GM23338 (cell line): ENCODE measurements around the gene UGT1A4. TPM values are rescaled to one million over a fixed set of nuclear protein-coding genes. Genes with fewer than 3 reads are reported as not detected.

Source experiments
- ATAC-seq: fragments of 200-7000 bp; cut with Tn5 transposase; 3 replicates; pipeline ENCODE4 v1.9.1; 2020
- DNase-seq: peaks from one replicate; pipeline ENCODE4 v3.0.0-alpha.2; 2015; ENCODE audit warnings: low spot score
- H2AFZ ChIP-seq: fragments of 200-600 bp; sonication (generic); 2 replicates; pipeline ENCODE4 v1.8.0; 2016; ENCODE audit warnings: antibody characterized with exemption, mild to moderate bottlenecking, moderate library complexity
- H3F3A ChIP-seq: fragments of 200-600 bp; sonication (generic); replicated peaks from 2 replicates; pipeline ENCODE4 v1.8.0; 2017; ENCODE audit warnings: antibody characterized with exemption, mixed run types, low read depth
- H3K27ac ChIP-seq: fragments of 200-600 bp; sonication (generic); 2 replicates; pipeline ENCODE4 v1.6.1; 2016; ENCODE audit warnings: low read depth
- H3K27me3 ChIP-seq: fragments of 200-600 bp; sonication (generic); 2 replicates; pipeline ENCODE4 v1.8.0; 2016; ENCODE audit warnings: mild to moderate bottlenecking, mixed run types, moderate library complexity; ENCODE audit not compliant: insufficient read depth
- H3K36me3 ChIP-seq: fragments of 200-600 bp; sonication (generic); 2 replicates; pipeline ENCODE4 v1.8.0; 2016; ENCODE audit warnings: mild to moderate bottlenecking; ENCODE audit not compliant: insufficient read depth
- H3K4me1 ChIP-seq: fragments of 200-600 bp; sonication (generic); 2 replicates; pipeline ENCODE4 v1.8.0; 2016; ENCODE audit warnings: mild to moderate bottlenecking, moderate library complexity; ENCODE audit not compliant: insufficient read depth
- H3K4me2 ChIP-seq: fragments of 200-600 bp; sonication (generic); 2 replicates; pipeline ENCODE4 v1.7.1; 2017; ENCODE audit warnings: mixed run types
- H3K4me3 ChIP-seq: fragments of 200-600 bp; sonication (generic); 2 replicates; pipeline ENCODE4 v1.6.1; 2016; ENCODE audit warnings: mixed run types
- H3K79me2 ChIP-seq: fragments of 200-600 bp; sonication (generic); replicated peaks from 2 replicates; pipeline ENCODE4 v1.8.0; 2017; ENCODE audit warnings: mild to moderate bottlenecking; ENCODE audit not compliant: insufficient read depth
- H3K9me2 ChIP-seq: fragments of 200-600 bp; sonication (generic); 2 replicates; pipeline ENCODE4 v1.8.0; 2017; ENCODE audit not compliant: insufficient read depth
- H4K20me1 ChIP-seq: fragments of 200-600 bp; sonication (generic); replicated peaks from 2 replicates; pipeline ENCODE4 v1.8.0; 2017; ENCODE audit warnings: mild to moderate bottlenecking; ENCODE audit not compliant: insufficient read depth
- H3K27ac Mint-ChIP-seq: 2 replicates; pipeline ENCODE4 v1.8.0; 2020; ENCODE audit warnings: inconsistent platforms, mild to moderate bottlenecking, moderate library complexity, mixed read lengths
- H3K27me3 Mint-ChIP-seq: 3 replicates; pipeline ENCODE4 v1.8.0; 2022; ENCODE audit warnings: low read depth, mild to moderate bottlenecking, moderate library complexity, mixed read lengths, inconsistent platforms; ENCODE audit not compliant: insufficient read depth, poor library complexity
- H3K36me3 Mint-ChIP-seq: 3 replicates; pipeline ENCODE4 v1.8.0; 2021; ENCODE audit warnings: low read depth, mild to moderate bottlenecking, inconsistent platforms, moderate library complexity, mixed read lengths
- H3K4me1 Mint-ChIP-seq: 3 replicates; pipeline ENCODE4 v1.8.0; 2020; ENCODE audit warnings: mild to moderate bottlenecking, inconsistent platforms, mixed read lengths
- H3K4me3 Mint-ChIP-seq: 3 replicates; pipeline ENCODE4 v1.8.0; 2021; ENCODE audit warnings: moderate library complexity, mild to moderate bottlenecking, inconsistent platforms, mixed read lengths
- H3K9me3 Mint-ChIP-seq: 3 replicates; pipeline ENCODE4 v1.8.0; 2020; ENCODE audit warnings: moderate library complexity, mild to moderate bottlenecking, inconsistent platforms, mixed read lengths
- CREB1 ChIP-seq: fragments of 250-450 bp; sonication (Bioruptor Pico); IDR thresholded peaks from 2 replicates; pipeline ENCODE4 v1.5.0; 2020; ENCODE audit warnings: low read depth, mild to moderate bottlenecking, moderate library complexity
- EZH2 ChIP-seq: fragments of 200-600 bp; sonication (generic); IDR thresholded peaks from one replicate; pipeline ENCODE4 v1.8.0; 2017; ENCODE audit warnings: antibody characterized with exemption, mild to moderate bottlenecking, low read depth; ENCODE audit not compliant: unreplicated experiment
- EZH2phosphoT487 ChIP-seq: fragments of 200-600 bp; sonication (generic); IDR thresholded peaks from one replicate; pipeline ENCODE4 v1.8.1; 2018; ENCODE audit warnings: antibody characterized with exemption; ENCODE audit not compliant: unreplicated experiment
- JUNB ChIP-seq: IDR thresholded peaks from one replicate; pipeline ENCODE4 v1.6.1; 2016; ENCODE audit warnings: antibody characterized with exemption; ENCODE audit not compliant: unreplicated experiment
- POLR2AphosphoS5 ChIP-seq: IDR thresholded peaks from 2 replicates; pipeline ENCODE4 v1.6.1; 2016; ENCODE audit warnings: antibody characterized with exemption, low read depth
- STAT1 ChIP-seq: IDR thresholded peaks from one replicate; pipeline ENCODE4 v1.6.1; 2016; ENCODE audit warnings: antibody characterized with exemption; ENCODE audit not compliant: unreplicated experiment
- ZNF114 ChIP-seq: fragments of 250-450 bp; sonication (Bioruptor Pico); IDR thresholded peaks from 2 replicates; pipeline ENCODE4 v1.5.0; 2020; ENCODE audit warnings: mild to moderate bottlenecking, moderate library complexity
- polyA plus RNA-seq: library from polyadenylated mRNA; unstranded; fragments of >200 nt; fragmentation: Nextera tagmentation; extraction: Ambion mirVana; gene quantifications from 2 replicates; pipeline ENCODE4 v1.2.1, GENCODE V29; 2016
- total RNA-seq: library from RNA; depleted of rRNA; stranded (reverse); fragments of >200 nt; shearing (Covaris generic); gene quantifications from 2 replicates; pipeline ENCODE4 v1.2.3, GENCODE V29; 2014
- TF ChIP-seq, protein P1 (sequence below): IDR thresholded peaks from one replicate; pipeline ENCODE4 v1.6.1; 2018; ENCODE audit warnings: antibody characterized with exemption; ENCODE audit not compliant: unreplicated experiment
- TF ChIP-seq, protein P2 (sequence below): IDR thresholded peaks from 2 replicates; pipeline ENCODE4 v1.6.1; 2016; ENCODE audit warnings: antibody characterized with exemption
- TF ChIP-seq, protein P3 (sequence below), 2 experiments: fragments of 200-600 bp in 1 of 2; sonication (generic) in 1 of 2; conservative IDR thresholded peaks; 2 replicates each; pipeline versions ENCODE4 v1.5.1 to v1.6.1; 2016 to 2017; ENCODE audit warnings: antibody characterized with exemption in 2 of 2, low read depth in 2 of 2, mild to moderate bottlenecking in 2 of 2, moderate library complexity in 1 of 2

The UGT1A4 gene
- total and polyA plus RNA-seq, 2 experiments from 2014 or later, result not detected

DNA sequence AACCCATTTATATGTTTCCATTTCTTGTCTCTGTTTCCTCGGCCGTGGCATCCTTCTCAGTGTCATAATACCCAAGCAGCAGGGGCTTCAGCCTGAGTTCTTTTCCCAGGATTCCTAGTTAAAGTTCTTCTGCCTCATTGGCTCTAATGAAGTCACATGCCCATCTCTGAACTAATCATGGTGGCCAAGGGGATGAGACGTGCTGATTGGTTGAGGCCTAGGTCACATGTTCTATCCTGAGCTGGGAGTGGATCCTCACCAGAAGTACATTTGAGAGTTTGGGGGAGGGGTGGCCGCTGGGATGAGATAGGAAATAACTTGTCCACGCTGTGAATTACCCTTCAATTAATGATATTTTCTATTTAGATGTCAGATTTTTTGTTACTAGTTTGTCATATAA lies 9.6 kb upstream of the UGT1A4 start (continued):
- TF ChIP-seq, protein P1, sequence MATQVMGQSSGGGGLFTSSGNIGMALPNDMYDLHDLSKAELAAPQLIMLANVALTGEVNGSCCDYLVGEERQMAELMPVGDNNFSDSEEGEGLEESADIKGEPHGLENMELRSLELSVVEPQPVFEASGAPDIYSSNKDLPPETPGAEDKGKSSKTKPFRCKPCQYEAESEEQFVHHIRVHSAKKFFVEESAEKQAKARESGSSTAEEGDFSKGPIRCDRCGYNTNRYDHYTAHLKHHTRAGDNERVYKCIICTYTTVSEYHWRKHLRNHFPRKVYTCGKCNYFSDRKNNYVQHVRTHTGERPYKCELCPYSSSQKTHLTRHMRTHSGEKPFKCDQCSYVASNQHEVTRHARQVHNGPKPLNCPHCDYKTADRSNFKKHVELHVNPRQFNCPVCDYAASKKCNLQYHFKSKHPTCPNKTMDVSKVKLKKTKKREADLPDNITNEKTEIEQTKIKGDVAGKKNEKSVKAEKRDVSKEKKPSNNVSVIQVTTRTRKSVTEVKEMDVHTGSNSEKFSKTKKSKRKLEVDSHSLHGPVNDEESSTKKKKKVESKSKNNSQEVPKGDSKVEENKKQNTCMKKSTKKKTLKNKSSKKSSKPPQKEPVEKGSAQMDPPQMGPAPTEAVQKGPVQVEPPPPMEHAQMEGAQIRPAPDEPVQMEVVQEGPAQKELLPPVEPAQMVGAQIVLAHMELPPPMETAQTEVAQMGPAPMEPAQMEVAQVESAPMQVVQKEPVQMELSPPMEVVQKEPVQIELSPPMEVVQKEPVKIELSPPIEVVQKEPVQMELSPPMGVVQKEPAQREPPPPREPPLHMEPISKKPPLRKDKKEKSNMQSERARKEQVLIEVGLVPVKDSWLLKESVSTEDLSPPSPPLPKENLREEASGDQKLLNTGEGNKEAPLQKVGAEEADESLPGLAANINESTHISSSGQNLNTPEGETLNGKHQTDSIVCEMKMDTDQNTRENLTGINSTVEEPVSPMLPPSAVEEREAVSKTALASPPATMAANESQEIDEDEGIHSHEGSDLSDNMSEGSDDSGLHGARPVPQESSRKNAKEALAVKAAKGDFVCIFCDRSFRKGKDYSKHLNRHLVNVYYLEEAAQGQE, result no peak
- TF ChIP-seq CREB1 (CRISPR knock-in tag) (no peak), JUNB (no peak), STAT1 (no peak), POLR2AphosphoS5 (no peak), EZH2phosphoT487 (no peak), EZH2 (no peak)
- TF ChIP-seq, protein P2, sequence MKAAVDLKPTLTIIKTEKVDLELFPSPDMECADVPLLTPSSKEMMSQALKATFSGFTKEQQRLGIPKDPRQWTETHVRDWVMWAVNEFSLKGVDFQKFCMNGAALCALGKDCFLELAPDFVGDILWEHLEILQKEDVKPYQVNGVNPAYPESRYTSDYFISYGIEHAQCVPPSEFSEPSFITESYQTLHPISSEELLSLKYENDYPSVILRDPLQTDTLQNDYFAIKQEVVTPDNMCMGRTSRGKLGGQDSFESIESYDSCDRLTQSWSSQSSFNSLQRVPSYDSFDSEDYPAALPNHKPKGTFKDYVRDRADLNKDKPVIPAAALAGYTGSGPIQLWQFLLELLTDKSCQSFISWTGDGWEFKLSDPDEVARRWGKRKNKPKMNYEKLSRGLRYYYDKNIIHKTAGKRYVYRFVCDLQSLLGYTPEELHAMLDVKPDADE, result no peak

DNA sequence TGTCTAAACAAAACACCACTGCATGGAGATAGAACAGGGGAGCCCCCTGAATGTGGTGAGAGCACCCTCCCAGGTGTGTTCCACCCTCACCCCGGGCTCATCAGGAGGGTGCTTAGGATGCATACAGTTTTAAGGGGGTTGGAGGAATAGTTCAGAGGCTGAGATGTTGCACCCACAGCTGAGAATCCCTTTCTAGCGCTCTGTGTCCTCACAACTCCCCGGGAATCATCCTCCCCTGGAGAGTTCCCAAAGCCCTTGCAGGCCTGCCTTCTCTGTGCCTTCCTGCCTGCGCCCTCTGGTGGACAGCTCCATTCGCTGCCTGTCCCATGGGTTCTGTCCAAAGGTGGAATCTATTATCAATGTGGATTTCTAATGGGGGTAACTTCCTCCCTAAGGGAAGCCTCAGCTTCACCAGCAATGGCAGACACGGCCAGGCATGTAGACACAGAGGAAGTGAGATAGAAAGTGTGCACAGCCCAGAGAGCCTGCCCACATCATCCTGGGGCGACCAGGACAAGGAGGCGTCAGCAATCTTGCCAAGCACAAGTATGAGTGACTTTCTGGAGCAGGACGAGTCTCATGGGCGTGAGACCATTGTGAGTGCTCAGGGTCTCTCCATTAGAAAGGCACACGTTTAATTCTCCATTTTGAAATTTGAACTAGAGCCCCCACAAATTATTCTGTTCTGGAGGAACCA lies 7.1 kb upstream of the UGT1A4 start:
- peaks cover 4% of the 10 kb centered on the region; the same call in 1 of the 3 replicates for H3K4me1 Mint-ChIP-seq
- H3K36me3 Mint-ChIP-seq, result no peaks in the 10 kb centered on the region

More for the DNA sequence above, 7.1 kb upstream of the UGT1A4 start:
- Mint-ChIP-seq H3K4me3 (no peak overlapping the region), H3K27me3 (peaks cover 13% of the 10 kb centered on the region), H3K9me3 (no peaks in the 10 kb centered on the region; the same call in 2 of the 3 replicates), H3K27ac (0 out of 2 replicates have a peak overlapping the region, but pooled peaks have one; percentile 52)
- Histone ChIP-seq H3K27ac (no peak overlapping the region), H3F3A (no peaks in the 10 kb centered on the region), H3K36me3 (no peaks in the 10 kb centered on the region), H3K4me1 (no peaks in the 10 kb centered on the region), H4K20me1 (no peaks in the 10 kb centered on the region), H2AFZ (peak overlapping the region; percentile 84; the same call in 1 of the 2 replicates), H3K79me2 (no peaks in the 10 kb centered on the region), H3K4me2 (no peak overlapping the region), H3K27me3 (no peaks in the 10 kb centered on the region), H3K9me2 (peaks cover 5% of the 10 kb centered on the region; the same call in 1 of the 2 replicates), H3K4me3 (no peak overlapping the region)
- DNase-seq (peak; percentile 92), ATAC-seq (peak; percentile 100)
- TF ChIP-seq, protein P3, sequence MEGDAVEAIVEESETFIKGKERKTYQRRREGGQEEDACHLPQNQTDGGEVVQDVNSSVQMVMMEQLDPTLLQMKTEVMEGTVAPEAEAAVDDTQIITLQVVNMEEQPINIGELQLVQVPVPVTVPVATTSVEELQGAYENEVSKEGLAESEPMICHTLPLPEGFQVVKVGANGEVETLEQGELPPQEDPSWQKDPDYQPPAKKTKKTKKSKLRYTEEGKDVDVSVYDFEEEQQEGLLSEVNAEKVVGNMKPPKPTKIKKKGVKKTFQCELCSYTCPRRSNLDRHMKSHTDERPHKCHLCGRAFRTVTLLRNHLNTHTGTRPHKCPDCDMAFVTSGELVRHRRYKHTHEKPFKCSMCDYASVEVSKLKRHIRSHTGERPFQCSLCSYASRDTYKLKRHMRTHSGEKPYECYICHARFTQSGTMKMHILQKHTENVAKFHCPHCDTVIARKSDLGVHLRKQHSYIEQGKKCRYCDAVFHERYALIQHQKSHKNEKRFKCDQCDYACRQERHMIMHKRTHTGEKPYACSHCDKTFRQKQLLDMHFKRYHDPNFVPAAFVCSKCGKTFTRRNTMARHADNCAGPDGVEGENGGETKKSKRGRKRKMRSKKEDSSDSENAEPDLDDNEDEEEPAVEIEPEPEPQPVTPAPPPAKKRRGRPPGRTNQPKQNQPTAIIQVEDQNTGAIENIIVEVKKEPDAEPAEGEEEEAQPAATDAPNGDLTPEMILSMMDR (conservative IDR thresholded peaks at IDR 0.05; ENCODE audit: low read depth in 2 of 2), result peak; percentile 92 to 94
- TF ChIP-seq ZNF114 (CRISPR knock-in tag), result no peak
